K562 (cell line): ENCODE data around the gene ASCC1. TPM values are rescaled to one million over a fixed set of nuclear protein-coding genes. Genes with fewer than 3 reads are reported as not detected.
A peak's percentile ranks its signal among the peaks of the same experiment; 100 is the strongest.

ENCODE experiments used
- ATAC-seq: fragments of 200-7000 bp; cut with Tn5 transposase; 3 replicates; pipeline ENCODE4 v1.9.1; 2020; ENCODE audit warnings: moderate library complexity
- BruUV-seq: library from RNA; stranded (reverse); fragments of 400-500 nt; replicated peaks from 2 replicates; lab custom pipeline; 2021; lab: Mats Ljungman, UMichigan
- CTCF ChIA-PET: fragments of 300-600 bp; formaldehyde crosslinking; extraction: SDS; loops from one replicate; lab custom pipeline; 2021; ENCODE audit warnings: low intra/inter-chr PET ratio; lab: Yijun Ruan, JAX
- POLR2A ChIA-PET: fragments of 300-600, 350-650 bp; sonication (Branson Sonifier 250); formaldehyde crosslinking; extraction: SDS; loops from one replicate; lab custom pipeline; 2021; ENCODE audit warnings: antibody characterized with exemption, inconsistent platforms; lab: Yijun Ruan, JAX
- DNase-seq, 4 experiments: peaks; one replicate each; pipeline versions ENCODE4 v3.0.0 to v3.0.0-alpha.2; 2011 to 2018; ENCODE audit warnings: low spot score in 3 of 4, mixed read lengths in 3 of 4; ENCODE audit errors: extremely low read depth in 1 of 4
- FAIRE-seq: peaks from 2 replicates; lab custom pipeline; 2011; peaks lifted over from hg19 to GRCh38; lab: Jason Lieb, UNC
- H2AFZ ChIP-seq: 2 replicates; pipeline ENCODE4 v1.6.0; 2011; ENCODE audit warnings: low read depth, low read length, control low read depth, inconsistent platforms
- H3K27ac ChIP-seq: fragments of 200-600 bp; 3 replicates; pipeline ENCODE4 v1.8.0; 2011; ENCODE audit warnings: low read depth, mild to moderate bottlenecking, control low read depth, inconsistent platforms, low read length, moderate library complexity, mixed read lengths; ENCODE audit errors: extremely low read depth
- H3K27me3 ChIP-seq, 2 experiments: fragments of 300-600 bp in 1 of 2; 2 replicates in 1 of 2; 3 replicates in 1 of 2; pipeline versions ENCODE4 v1.6.0 to v1.8.0; 2011; ENCODE audit warnings: inconsistent platforms in 2 of 2, low read length in 2 of 2, mild to moderate bottlenecking in 1 of 2, mixed read lengths in 1 of 2, moderate library complexity in 1 of 2; ENCODE audit not compliant: control insufficient read depth in 2 of 2, insufficient read depth in 2 of 2
- H3K36me3 ChIP-seq: fragments of 300-600 bp; 3 replicates; pipeline ENCODE4 v1.8.0; 2011; ENCODE audit warnings: mild to moderate bottlenecking, low read length, inconsistent platforms; ENCODE audit not compliant: control insufficient read depth, insufficient read depth
- H3K4me1 ChIP-seq, 2 experiments: fragments of 200-600 bp in 1 of 2; replicated peaks in 1 of 2; 2 replicates in 1 of 2; 3 replicates in 1 of 2; pipeline versions ENCODE4 v1.5.1 to v1.8.0; 2011; ENCODE audit warnings: inconsistent platforms in 2 of 2, low read length in 2 of 2, mild to moderate bottlenecking in 1 of 2, mixed read lengths in 1 of 2, moderate library complexity in 1 of 2; ENCODE audit not compliant: control insufficient read depth in 2 of 2, insufficient read depth in 2 of 2
- H3K4me2 ChIP-seq: 2 replicates; pipeline ENCODE4 v1.6.1; 2011; ENCODE audit warnings: low read length, control low read depth, inconsistent platforms, mixed read lengths; ENCODE audit not compliant: insufficient read depth
- H3K4me3 ChIP-seq: fragments of 200-600 bp; sonication (generic), shearing (Covaris generic); 2 replicates; pipeline ENCODE4 v1.5.1; 2016; ENCODE audit warnings: control low read depth, inconsistent platforms
- H3K79me2 ChIP-seq: fragments of 200-600 bp; 3 replicates; pipeline ENCODE4 v1.8.0; 2011; ENCODE audit warnings: low read length, inconsistent platforms; ENCODE audit not compliant: control insufficient read depth, insufficient read depth
- H3K9ac ChIP-seq, 2 experiments: 2 replicates each; pipeline versions ENCODE4 v1.6.0 to v1.6.1; 2011; ENCODE audit warnings: low read depth in 2 of 2, low read length in 2 of 2, control low read depth in 1 of 2, inconsistent platforms in 1 of 2, mild to moderate bottlenecking in 1 of 2, mixed read lengths in 1 of 2; ENCODE audit not compliant: insufficient read depth in 1 of 2
- H3K9me1 ChIP-seq: one replicate; pipeline ENCODE4 v1.6.0; 2011; ENCODE audit warnings: inconsistent platforms, mild to moderate bottlenecking, low read length, moderate library complexity; ENCODE audit not compliant: control insufficient read depth, insufficient read depth
- H3K9me3 ChIP-seq: replicated peaks from 2 replicates; pipeline ENCODE4 v1.5.1; 2011; ENCODE audit warnings: low read depth, low read length, inconsistent platforms; ENCODE audit not compliant: control insufficient read depth, insufficient read depth
- H4K20me1 ChIP-seq: replicated peaks from 2 replicates; pipeline ENCODE4 v1.6.1; 2011; ENCODE audit warnings: low read length, inconsistent platforms, mixed read lengths; ENCODE audit not compliant: control insufficient read depth, insufficient read depth
- E2F1 ChIP-seq: sonication (generic); formaldehyde crosslinking; IDR thresholded peaks from 2 replicates; pipeline ENCODE4 v1.8.1; 2023; ENCODE audit warnings: mild to moderate bottlenecking, missing genetic modification reagents, moderate library complexity
- FOXP4 ChIP-seq: sonication (generic); formaldehyde crosslinking; IDR thresholded peaks from 2 replicates; pipeline ENCODE4 v1.8.0; 2022; ENCODE audit warnings: mild to moderate bottlenecking, missing genetic modification reagents, borderline replicate concordance
- HMGN3 ChIP-seq: IDR thresholded peaks from 2 replicates; pipeline ENCODE4 v1.6.1; 2011; ENCODE audit warnings: borderline replicate concordance, low read depth, mild to moderate bottlenecking, mixed read lengths, low read length; ENCODE audit not compliant: insufficient read length; ENCODE audit errors: extremely low read depth
- HNRNPK ChIP-seq: fragments of 200-400 bp; formaldehyde crosslinking; IDR thresholded peaks from one replicate; pipeline ENCODE4 v1.6.1; 2018; ENCODE audit warnings: mild to moderate bottlenecking, low read depth, low read length; ENCODE audit not compliant: poor library complexity, severe bottlenecking
- PHF20 ChIP-seq: fragments of 450-650 bp; IDR thresholded peaks from 2 replicates; pipeline ENCODE4 v1.6.1; 2018; ENCODE audit not compliant: partially characterized antibody
- RFX1 ChIP-seq: fragments of 450-650 bp; IDR thresholded peaks from 2 replicates; pipeline ENCODE4 v1.6.1; 2016; ENCODE audit warnings: mild to moderate bottlenecking, moderate library complexity
- SAFB ChIP-seq: fragments of 200-400 bp; formaldehyde crosslinking; IDR thresholded peaks from 2 replicates; pipeline ENCODE4 v1.6.1; 2017; ENCODE audit warnings: low read depth, low read length, borderline replicate concordance
- SREBF1 ChIP-seq: fragments of 150-350 bp; IDR thresholded peaks from 2 replicates; pipeline ENCODE4 v1.6.1; 2014; ENCODE audit warnings: antibody characterized with exemption, low read depth, low read length, borderline replicate concordance
- ZEB2 ChIP-seq: fragments of 450-650 bp; IDR thresholded peaks from 2 replicates; pipeline ENCODE4 v1.6.1; 2016
- ZNF134 ChIP-seq: fragments of 250-450 bp; sonication (Bioruptor Pico); conservative IDR thresholded peaks from 2 replicates; pipeline ENCODE4 v1.4.0; 2020
- WGBS: fragments of 100-300 bp; shearing (Covaris generic); methylation state at CpG from one replicate; pipeline ENCODE4 v1.1.6; 2016; ENCODE audit warnings: low coverage, mixed read lengths; ENCODE audit not compliant: insufficient coverage; ENCODE audit errors: missing lambda C conversion rate; 5-methylcytosine and 5-hydroxymethylcytosine counted together
- in situ Hi-C: fragments of 300-500 bp; cut with MboI; formaldehyde crosslinking; loops from 4 replicates; pipeline ENCODE4 v1.15.0; 2018; ENCODE audit warnings: inconsistent platforms, mixed read lengths
- intact Hi-C: fragments of 100-400 bp; cut with micrococcal nuclease; formaldehyde crosslinking; loops from 2 replicates; pipeline ENCODE4 v1.14.2; 2022
- polyA plus RNA-seq, 8 experiments: library from polyadenylated mRNA; depleted of rRNA in 4 of 8; stranded (reverse) in 5 of 8; unstranded in 3 of 8; fragments of >200 nt; fragmentation: Nextera tagmentation in 2 of 8; fragmentation: Illumina TruSeq in 1 of 8; extraction: Ambion mirVana in 2 of 8; extraction: Trizol in 1 of 8; gene quantifications; 2 replicates each; pipeline versions ENCODE4 v1.2.1 to v1.2.3, GENCODE V29; 2011 to 2014; ENCODE audit warnings: inconsistent platforms in 1 of 8, missing spikeins in 1 of 8
- total RNA-seq, 7 experiments: library from RNA; depleted of rRNA in 6 of 7; stranded (reverse); fragments of >200 nt in 6 of 7; fragmentation: Illumina TruSeq in 2 of 7; extraction: Trizol in 2 of 7; gene quantifications; 2 replicates each; pipeline versions ENCODE4 v1.2.1 to v1.2.3, GENCODE V29; 2011 to 2021; ENCODE audit warnings: low replicate concordance in 1 of 7

ASCC1 gene
- total and polyA plus RNA-seq, 9 of the 15 experiments (the other 6 are each of a cell fraction or from before 2014, with no cell fraction given), result 31.7 to 73.3 (median 52.8) TPM

DNA sequence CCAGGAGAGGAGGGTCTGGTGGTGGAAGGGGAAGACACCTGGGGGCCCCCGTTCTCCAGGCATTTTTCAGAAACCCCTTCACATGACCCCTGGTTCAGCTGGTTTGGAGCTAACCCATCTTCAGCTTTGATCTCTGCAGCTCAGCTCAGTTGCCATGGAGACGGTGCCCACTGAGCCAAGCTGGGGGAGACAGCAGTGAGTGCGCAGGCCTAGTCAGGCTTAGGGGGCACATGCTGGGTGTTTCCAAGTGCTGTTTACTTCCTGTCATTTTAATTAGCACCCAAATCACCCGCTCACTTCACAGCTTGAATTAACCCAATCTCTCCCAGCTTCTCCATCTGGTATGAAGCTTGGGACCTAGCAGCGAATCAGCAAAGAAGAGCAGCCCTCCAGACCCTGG, 136.7 kb downstream of the ASCC1 start:
- ATAC-seq (no peak), DNase-seq (no peak), FAIRE-seq (no peak)
- in situ Hi-C loops (no loop called here), intact Hi-C loops (no loop called here)
- 24% methylated on average over 5 of the region's 5 CpGs for WGBS
- H3K27ac ChIP-seq, result no peak overlapping the region
- H3K27me3 ChIP-seq, result peaks cover 2 to 17% of the 10 kb centered on the region in 2 experiments; a peak in 3 of 5 replicates
- CTCF ChIA-PET, result no interaction called here
- no peak overlapping the region for H3K4me3 ChIP-seq
- no peaks in the 10 kb centered on the region for H3K79me2 ChIP-seq
- TF ChIP-seq RFX1 (peak; percentile 79), E2F1 (CRISPR knock-in tag) (no peak)
- H3K4me2 ChIP-seq, result no peak overlapping the region
- H3K9ac ChIP-seq, result no peak overlapping the region
- BruUV-seq, result no TSS peak
- H3K9me1 ChIP-seq, result no peaks in the 10 kb centered on the region
- POLR2A ChIA-PET, result interaction anchor here (0.6 to 0.9 kb wide), 4 partner anchors 10 to 1678 kb away, joined by 3 to 5 read pairs (median 3); no protein-coding TSS in a partner anchor
- no peak overlapping the region for H2AFZ ChIP-seq
- H4K20me1 ChIP-seq, result no peaks in the 10 kb centered on the region
- H3K9me3 ChIP-seq, result no peaks in the 10 kb centered on the region
- H3K4me1 ChIP-seq, result peaks cover 0 to 10% of the 10 kb centered on the region in 2 experiments; a peak in 2 of 5 replicates
- H3K36me3 ChIP-seq, result no peaks in the 10 kb centered on the region

- Histone ChIP-seq H3K27me3 (peaks cover 2 to 36% of the 10 kb centered on the region in 2 experiments; a peak in 4 of 5 replicates), H3K4me2 (no peak overlapping the region), H4K20me1 (no peaks in the 10 kb centered on the region), H3K79me2 (no peaks in the 10 kb centered on the region), H3K4me1 (peaks cover 0 to 11% of the 10 kb centered on the region in 2 experiments; a peak in 2 of 5 replicates), H3K9me3 (no peaks in the 10 kb centered on the region), H3K9ac (no peak overlapping the region), H3K9me1 (no peaks in the 10 kb centered on the region), H3K4me3 (no peak overlapping the region), H3K27ac (no peak overlapping the region), H2AFZ (no peak overlapping the region), H3K36me3 (no peaks in the 10 kb centered on the region)
- in situ Hi-C loops, result no loop called here
- ChIA-PET POLR2A (interaction anchor here (0.5 to 1.4 kb wide), 6 partner anchors 10 to 262 kb away, joined by 3 to 5 read pairs (median 4); partner anchors contain the start of gene DDIT4), CTCF (interaction anchor here (1.1 kb wide), 1 partner anchor 182 kb away, joined by 4 read pairs; no protein-coding TSS in a partner anchor)
- FAIRE-seq (no peak), ATAC-seq (no peak), DNase-seq (no peak)
- BruUV-seq, result no TSS peak
- WGBS, result 44% methylated on average over 19 of the region's 20 CpGs
- intact Hi-C loops, result no loop called here
- no peak for TF ChIP-seq SREBF1
- no peak for TF ChIP-seq HMGN3
- no peak for TF ChIP-seq ZNF134 (CRISPR knock-in tag)
- no peak for TF ChIP-seq FOXP4
- TF ChIP-seq ZEB2, result no peak
- no peak for TF ChIP-seq HNRNPK
- TF ChIP-seq SAFB, result no peak
- no peak for TF ChIP-seq PHF20
Measured at GRCh38 chr10:72077275-72077990, 138.6 kb downstream of the ASCC1 start.
